H1 (cell line): ENCODE data around the gene FOXL1. TPM values are rescaled to one million over a fixed set of nuclear protein-coding genes. Genes with fewer than 3 reads are reported as not detected.
A peak's percentile ranks its signal among the peaks of the same experiment; 100 is the strongest.

Experiments used
- ASH2L ChIP-seq: fragments of 200-600, 300-600 bp; sonication (generic); IDR thresholded peaks from one replicate; pipeline ENCODE4 v1.7.1; 2017; ENCODE audit warnings: low read length
- CREB1 ChIP-seq: IDR thresholded peaks from 2 replicates; pipeline ENCODE4 v1.6.1; 2012; ENCODE audit warnings: inconsistent platforms
- CTCF ChIP-seq, 3 experiments: IDR thresholded peaks; 1 replicate in 2 of 3; 2 replicates in 1 of 3; pipeline versions ENCODE4 v1.5.1 to v1.6.1; 2011; ENCODE audit warnings: low read length in 3 of 3, mild to moderate bottlenecking in 3 of 3, inconsistent platforms in 2 of 3, low read depth in 1 of 3, moderate library complexity in 1 of 3; ENCODE audit not compliant: insufficient read depth in 1 of 3; ENCODE audit errors: control extremely low read depth in 1 of 3
- EZH2 ChIP-seq: fragments of 200-600 bp; sonication (generic); IDR thresholded peaks from 2 replicates; pipeline ENCODE4 v1.7.1; 2012; ENCODE audit warnings: low read depth, mild to moderate bottlenecking, moderate library complexity, low read length, inconsistent platforms; ENCODE audit not compliant: severe bottlenecking
- JUND ChIP-seq: IDR thresholded peaks from 2 replicates; pipeline ENCODE4 v1.6.1; 2011; ENCODE audit warnings: mild to moderate bottlenecking, improper control_type of control experiment, low read length
- POU5F1 ChIP-seq: IDR thresholded peaks from 2 replicates; pipeline ENCODE4 v1.6.1; 2011; ENCODE audit warnings: low read depth, mild to moderate bottlenecking, low read length, moderate library complexity
- SRF ChIP-seq: IDR thresholded peaks from 2 replicates; pipeline ENCODE4 v1.6.1; 2011; ENCODE audit warnings: mild to moderate bottlenecking, low read depth, low read length, moderate library complexity
- TEAD4 ChIP-seq: IDR thresholded peaks from 2 replicates; pipeline ENCODE4 v1.6.1; 2012; ENCODE audit warnings: low read depth, low read length, inconsistent platforms, mixed read lengths
- YY1 ChIP-seq: IDR thresholded peaks from 2 replicates; pipeline ENCODE4 v1.6.1; 2011; ENCODE audit warnings: low read depth, mild to moderate bottlenecking, low read length
- ZNF274 ChIP-seq: IDR thresholded peaks from 2 replicates; pipeline ENCODE4 v1.7.0; 2012; ENCODE audit warnings: low read length, borderline replicate concordance; ENCODE audit errors: extremely low read depth
- polyA plus RNA-seq, 7 experiments: library from polyadenylated mRNA; depleted of rRNA in 3 of 7; stranded (reverse) in 5 of 7; unstranded in 2 of 7; fragments of >200 nt in 5 of 7; fragments of 200-250 nt in 2 of 7; gene quantifications; 1 replicate in 5 of 7; 2 replicates in 1 of 7; 4 replicates in 1 of 7; pipeline versions ENCODE4 v1.2.1 to v1.2.3, GENCODE V29; 2011 to 2013; ENCODE audit warnings: missing spikeins in 2 of 7, mixed read lengths in 2 of 7
- total RNA-seq: library from RNA; stranded (reverse); fragmentation: NEBNext Ultra II Directional; extraction: Animal tissue kit (Norgen Biotek cat#: 25700); gene quantifications from 2 replicates; pipeline ENCODE4 v1.2.1, GENCODE V29; 2021
- TF ChIP-seq, protein P1 (sequence below): IDR thresholded peaks from 2 replicates; pipeline ENCODE4 v1.6.1; 2012; ENCODE audit warnings: inconsistent platforms

Gene FOXL1
- total and polyA plus RNA-seq, 2 of the 8 experiments (the other 6 are each of a cell fraction or from before 2014, with no cell fraction given) = 0.03 TPM; not detected in 1

- TF ChIP-seq CTCF (IDR thresholded peaks at IDR 0.05; ENCODE audit: control extremely low read depth in 1 of 3, insufficient read depth in 1 of 3, low read depth in 1 of 3, low read length in 3 of 3) (peak; percentile 59 to 68 (median 66)), ASH2L (peak; percentile 27), EZH2 (no peak), YY1 (no peak; the same call in 1 of the 2 replicates), JUND (no peak), ZNF274 (no peak), CREB1 (0 out of 2 replicates have a peak, but pooled peaks have one; percentile 13), SRF (peak; percentile 53; the same call in 1 of the 2 replicates), TEAD4 (no peak), POU5F1 (0 out of 2 replicates have a peak, but pooled peaks have one; percentile 58)
- TF ChIP-seq, protein P1, sequence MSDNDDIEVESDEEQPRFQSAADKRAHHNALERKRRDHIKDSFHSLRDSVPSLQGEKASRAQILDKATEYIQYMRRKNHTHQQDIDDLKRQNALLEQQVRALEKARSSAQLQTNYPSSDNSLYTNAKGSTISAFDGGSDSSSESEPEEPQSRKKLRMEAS = peak; percentile 49; the same call in 1 of the 2 replicates
Measured at GRCh38 chr16:86575754-86576557, 2.4 kb upstream of the FOXL1 start (continued).
